ENCODE measurements around the gene SAXO1.
A peak's percentile ranks its signal among the peaks of the same experiment; 100 is the strongest.
"Not testable (repeated sequence)": the region's sequence is repeated elsewhere in the genome, so short reads cannot be mapped to it uniquely, and the experiment has no call there.

SAXO1 gene, protein sequence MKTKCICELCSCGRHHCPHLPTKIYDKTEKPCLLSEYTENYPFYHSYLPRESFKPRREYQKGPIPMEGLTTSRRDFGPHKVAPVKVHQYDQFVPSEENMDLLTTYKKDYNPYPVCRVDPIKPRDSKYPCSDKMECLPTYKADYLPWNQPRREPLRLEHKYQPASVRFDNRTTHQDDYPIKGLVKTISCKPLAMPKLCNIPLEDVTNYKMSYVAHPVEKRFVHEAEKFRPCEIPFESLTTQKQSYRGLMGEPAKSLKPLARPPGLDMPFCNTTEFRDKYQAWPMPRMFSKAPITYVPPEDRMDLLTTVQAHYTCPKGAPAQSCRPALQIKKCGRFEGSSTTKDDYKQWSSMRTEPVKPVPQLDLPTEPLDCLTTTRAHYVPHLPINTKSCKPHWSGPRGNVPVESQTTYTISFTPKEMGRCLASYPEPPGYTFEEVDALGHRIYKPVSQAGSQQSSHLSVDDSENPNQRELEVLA

DNA sequence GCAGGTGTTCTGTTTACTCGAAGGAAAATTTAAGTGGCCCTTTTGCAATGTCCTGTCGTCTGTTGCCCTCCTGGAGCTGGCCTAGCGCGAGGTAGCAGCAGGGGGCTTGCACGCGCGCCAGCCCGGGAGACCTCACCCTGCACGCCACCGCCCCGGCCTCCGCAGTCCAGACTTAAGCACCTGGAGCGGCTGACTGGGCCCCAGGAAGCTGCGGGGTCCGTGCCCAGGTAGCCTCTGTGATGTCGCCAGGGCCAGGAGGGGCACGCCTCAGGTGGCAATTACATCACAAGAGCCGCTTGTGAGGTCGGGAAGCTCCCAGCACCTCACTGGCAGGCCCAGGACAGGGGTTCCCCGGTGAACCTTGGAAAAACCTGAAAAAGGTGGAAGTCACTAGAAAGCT lies at the start of gene SAXO1:
SAXO1 (minus strand) TSS at position 195 of the 400 bp plus-strand sequence. CDS start 301 bp downstream, outside the sequence.
- DNase-seq (ENCODE audit: low read depth in 3 of 3): no peak

DNA sequence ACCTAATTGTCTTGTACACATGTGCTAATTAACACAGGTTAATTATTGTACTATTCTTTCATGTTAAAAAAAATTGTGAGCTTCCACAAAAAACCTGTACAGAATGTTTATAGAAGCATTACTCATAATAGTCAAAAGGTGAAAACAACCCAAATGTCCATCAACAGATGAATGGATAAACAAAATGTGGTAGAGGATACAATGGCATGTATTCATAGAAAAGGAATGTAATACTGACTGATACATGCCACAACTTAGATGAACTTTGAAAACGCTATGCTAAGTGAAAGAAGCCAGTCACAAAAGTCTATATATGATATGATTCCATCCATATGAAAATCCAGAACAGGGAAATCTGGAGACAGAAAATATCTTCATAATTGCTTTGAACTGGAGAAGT lies 41.8 kb upstream of the SAXO1 start:
- no peak for DNase-seq (ENCODE audit: low read depth in 3 of 3)

DNA sequence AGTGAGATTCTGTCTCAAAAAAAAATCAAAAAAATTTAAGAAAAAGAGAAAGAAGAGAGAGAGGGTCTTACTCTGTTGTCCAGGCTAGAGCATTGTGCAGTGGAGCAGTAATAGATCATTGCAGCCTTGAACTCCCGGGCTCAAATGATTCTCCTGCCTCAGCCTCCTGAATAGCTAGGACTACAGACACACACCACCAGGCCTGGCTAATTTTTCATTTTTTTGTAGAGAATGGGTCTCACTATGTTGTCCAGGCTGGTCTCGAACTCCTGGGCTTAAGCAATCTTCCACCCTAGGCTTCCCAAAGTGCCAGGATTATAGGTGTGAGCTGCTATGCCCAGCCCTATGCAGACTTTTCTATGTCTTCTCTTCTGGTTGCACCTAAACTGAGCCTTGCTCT lies 41.2 kb upstream of the SAXO1 start:
- no peak for DNase-seq (ENCODE audit: low read depth in 3 of 3)

DNA sequence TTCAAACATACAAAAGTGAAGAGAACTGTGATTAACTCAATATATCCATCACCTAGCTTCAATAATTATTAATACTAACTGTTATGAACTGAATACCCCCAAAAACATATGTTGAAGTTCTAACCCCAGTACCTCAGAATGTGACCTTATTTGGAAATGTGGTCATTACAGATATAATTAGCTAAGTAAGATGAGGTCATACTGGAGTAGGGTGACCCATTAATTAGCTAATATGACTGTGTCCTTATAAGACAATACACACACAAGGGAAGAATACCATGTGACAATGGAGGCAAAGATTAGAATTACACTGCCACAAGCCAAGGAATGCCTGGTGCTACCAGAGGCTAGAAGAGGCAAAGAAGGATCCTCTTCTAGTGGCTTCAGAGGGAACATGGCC lies 24.0 kb upstream of the SAXO1 start:
- no peak for DNase-seq (ENCODE audit: low read depth in 3 of 3)

DNA sequence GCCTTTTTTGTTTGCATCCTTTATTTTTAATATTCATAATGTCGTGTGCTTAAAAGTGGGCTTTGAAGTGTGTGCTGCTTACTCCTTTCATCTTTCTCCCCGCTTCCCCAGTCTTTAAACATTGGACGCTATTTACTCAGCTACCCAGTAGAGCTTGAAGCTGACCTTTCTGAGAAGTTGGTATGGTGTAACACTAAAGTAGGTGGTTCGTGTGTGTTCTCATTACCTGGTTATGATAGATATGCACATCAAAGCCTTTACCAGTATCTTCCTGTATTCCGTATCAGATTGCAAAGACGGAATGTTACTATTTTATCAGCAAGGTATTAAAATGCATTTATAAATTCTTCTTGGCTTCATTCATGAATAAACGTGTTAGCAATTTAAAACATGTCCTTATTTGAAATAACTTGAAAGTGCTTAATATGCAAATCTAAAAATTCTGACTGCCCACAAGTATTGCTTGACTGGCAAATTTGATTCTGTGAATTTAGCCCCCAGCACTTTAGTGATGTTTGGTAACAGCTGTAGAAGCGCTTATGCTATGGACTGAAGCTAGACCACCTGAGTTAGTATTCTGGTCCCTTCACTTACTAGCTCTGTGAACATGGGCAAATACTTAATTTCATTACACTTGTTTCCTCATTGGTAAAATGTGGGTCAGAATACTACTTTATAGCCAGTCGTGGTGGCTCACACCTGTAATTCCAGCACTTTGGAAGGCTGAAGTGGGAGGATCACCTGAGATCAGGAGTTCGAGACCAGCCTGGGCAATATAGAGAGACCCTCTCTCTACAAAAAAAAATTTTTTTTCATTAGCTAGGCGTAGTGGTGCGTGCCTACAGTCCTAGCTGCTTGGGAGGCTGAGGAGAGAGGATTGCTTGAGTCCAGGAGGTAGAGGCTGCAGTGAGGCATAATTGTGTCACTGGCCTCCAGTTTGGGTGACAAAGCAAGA lies 17.9 kb upstream of the SAXO1 start:
- no peak for DNase-seq (ENCODE audit: low read depth in 3 of 3)

DNA sequence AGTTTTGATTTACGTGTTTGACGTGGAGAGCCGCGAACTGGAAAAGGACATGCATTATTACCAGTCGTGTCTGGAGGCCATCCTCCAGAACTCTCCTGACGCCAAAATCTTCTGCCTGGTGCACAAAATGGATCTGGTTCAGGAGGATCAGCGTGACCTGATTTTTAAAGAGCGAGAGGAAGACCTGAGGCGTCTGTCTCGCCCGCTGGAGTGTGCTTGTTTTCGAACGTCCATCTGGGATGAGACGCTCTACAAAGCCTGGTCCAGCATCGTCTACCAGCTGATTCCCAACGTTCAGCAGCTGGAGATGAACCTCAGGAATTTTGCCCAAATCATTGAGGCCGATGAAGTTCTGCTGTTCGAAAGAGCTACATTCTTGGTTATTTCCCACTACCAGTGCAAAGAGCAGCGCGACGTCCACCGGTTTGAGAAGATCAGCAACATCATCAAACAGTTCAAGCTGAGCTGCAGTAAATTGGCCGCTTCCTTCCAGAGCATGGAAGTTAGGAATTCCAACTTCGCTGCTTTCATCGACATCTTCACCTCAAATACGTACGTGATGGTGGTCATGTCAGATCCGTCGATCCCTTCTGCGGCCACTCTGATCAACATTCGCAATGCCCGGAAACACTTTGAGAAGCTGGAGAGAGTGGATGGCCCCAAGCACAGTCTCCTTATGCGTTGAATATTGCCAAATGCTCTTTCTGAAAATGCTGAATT lies 17.1 kb upstream of the SAXO1 start:
- DNase-seq (ENCODE audit: low read depth in 3 of 3): no peak

DNA sequence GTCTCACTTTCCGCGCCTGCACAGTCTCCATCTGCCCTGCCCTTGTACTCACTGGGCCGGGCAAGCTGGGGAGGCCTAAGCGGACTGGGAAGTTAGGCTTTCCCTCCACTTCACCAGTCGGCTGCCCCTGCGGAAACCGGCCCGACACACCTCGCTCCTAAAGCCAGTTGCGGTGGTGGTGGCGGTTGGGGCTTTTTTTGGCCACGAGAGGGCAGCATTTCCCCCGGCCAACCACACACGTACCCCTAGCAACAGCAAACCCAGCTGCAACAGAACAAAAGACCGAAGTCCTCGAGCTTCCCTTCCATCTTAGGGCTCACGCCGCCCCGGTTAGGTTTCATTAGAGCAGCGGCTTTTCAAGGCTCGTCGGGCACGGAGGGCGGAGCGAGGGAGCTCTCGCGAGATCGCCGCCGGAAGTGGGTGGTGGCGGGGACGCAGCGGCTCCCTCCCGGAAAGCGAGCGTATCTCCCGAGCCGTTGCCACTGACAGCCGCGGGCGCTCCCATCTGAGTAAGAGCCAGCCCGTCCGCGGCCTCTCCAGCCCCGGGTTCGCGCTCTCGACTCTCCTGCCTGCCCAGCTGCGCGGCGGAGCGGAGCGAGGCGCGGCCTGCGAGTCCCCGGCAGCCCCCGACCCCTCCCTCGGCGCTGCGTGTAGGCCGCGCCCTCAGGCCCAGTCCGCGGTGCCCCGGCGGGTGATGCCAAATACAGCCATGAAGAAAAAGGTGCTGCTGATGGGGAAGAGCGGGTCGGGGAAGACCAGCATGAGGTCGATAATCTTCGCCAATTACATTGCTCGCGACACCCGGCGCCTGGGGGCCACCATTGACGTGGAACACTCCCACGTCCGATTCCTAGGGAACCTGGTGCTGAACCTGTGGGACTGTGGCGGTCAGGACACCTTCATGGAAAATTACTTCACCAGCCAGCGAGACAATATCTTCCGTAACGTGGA lies 16.2 kb upstream of the SAXO1 start, which contains the start of gene RRAGA:
RRAGA (plus strand) TSS at position 462 of the 951 bp plus-strand sequence; CDS start at position 695, 233 bp downstream.
- peak; percentile 87 to 90 (median 88) for DNase-seq (ENCODE audit: low read depth in 3 of 3)

DNA sequence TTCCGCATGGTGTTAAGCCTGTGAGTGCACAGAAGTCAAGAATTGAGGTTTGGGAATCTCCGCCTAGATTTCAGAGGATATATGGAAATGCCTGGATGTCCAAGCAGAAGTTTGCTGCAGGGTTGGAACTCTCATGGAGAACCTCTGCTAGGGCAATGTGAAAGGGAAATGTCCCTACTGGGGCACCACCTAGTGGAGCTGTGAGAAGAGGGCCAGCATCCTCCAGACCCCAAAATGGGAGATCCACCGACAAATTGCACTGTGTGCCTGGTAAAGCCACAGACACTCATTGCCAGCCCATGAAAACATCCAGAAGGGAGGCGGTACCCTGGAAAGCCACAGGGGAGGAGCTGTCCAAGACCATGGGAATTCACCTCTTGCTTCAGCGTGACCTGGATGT lies 3.6 kb upstream of the SAXO1 start:
- DNase-seq (ENCODE audit: low read depth in 3 of 3): no peak

DNA sequence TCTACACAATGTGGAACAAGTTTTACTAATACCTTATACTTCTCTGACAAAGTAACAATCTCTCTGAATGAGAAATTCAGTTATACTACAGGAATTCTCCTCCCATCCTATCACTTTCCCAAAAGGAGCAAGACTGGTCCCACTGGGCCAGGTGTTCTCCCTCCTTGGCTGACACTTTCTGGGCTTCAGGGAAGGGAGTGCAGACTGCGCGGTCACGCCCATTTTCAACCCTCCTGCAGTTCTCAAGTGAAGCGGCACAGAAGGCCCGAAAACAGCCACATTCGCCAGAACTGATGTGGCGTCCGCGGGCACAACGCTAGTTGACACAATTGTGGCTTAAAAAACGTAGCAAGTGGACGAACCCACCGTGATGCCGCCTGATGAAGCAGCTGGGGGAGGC lies 603 bp downstream of the SAXO1 start:
- DNase-seq (ENCODE audit: low read depth in 3 of 3): no peak

DNA sequence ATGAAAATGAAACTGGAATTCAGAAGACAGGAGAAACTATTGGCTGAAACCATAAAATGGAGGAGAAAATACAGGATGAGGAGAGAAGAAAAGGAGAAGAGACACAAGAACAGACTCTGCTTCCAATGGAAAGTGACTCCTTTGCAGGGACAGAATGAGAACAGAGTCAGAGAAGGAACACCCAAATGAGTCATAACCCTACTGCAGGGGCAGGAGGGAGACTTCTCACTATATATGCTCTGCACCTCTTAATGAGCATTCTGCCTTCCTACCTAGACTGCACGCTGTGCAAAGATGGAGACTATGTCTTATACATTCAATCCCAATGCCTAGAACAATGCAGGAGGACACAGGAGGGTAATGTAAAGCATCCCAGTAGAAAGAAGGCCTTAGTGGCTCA lies 2.1 kb downstream of the SAXO1 start:
- no peak for DNase-seq (ENCODE audit: low read depth in 3 of 3)

DNA sequence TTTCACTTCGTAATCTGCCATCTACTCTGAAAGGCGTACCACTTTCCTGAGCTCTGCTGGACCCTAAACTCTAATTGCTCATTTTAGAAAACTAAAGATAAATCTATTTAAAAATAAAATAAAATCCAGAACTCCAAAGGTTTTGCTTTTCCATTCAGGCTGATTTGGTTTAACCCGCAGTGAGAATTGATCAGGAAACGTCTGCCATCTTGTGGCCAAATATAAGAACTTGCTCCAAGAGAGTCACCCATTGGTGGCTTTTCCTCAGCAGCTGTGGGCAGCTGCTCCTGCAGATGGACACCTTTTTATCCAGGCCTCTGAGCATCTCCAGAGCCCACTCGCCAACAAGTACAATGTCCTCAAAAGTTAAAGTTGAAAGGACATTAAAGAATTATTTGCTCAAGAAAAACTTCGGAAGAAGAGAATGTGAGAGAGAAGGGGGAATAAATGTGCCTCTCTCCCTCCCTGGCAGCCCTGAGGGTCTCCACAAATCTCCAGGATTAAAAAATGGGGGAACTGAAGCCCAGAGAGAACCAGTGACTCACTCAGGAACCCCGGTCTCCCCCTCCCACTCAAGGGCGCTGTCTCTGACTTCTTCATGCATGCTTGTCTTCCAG lies 4.1 kb downstream of the SAXO1 start:
- DNase-seq (ENCODE audit: low read depth in 3 of 3): no peak

DNA sequence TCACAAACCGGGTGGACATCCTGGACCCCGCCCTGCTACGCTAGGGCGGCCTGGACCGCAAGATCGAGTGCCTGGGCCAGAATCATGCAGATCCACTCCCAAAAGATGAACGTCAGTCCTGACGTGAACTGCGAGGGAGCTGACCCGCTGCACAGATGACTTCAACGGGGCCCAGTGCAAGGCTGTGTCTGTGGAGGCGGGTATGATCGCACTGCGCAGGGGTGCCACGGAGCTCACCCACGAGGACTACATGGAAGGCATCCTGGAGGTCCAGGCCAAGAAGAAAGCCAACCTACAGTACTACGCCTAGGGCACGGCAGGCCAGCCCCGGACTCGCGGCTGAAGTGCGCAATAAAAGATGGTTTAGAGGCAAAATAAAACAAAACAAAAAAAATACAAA lies 5.2 kb downstream of the SAXO1 start:
- no peak for DNase-seq (ENCODE audit: low read depth in 3 of 3)

DNA sequence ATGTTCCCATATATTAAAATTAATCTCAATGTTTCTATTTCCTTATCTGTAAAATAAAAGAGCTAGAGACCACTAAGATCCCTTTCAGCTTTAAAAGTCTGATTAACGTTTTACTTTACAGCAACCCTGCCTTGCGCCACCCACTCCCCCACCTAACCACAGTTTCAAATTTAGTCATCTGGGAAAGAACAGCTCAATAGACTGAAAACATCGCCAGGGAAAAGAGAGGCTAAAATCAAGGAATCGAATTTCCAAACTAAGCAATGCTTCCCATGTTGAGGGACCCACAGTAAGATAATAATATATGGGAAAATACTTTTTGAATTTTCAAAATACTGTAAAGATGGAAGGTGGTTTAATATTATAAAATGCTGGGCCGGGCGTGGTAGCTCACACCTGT lies 6.6 kb downstream of the SAXO1 start:
- DNase-seq (ENCODE audit: low read depth in 3 of 3): no peak

DNA sequence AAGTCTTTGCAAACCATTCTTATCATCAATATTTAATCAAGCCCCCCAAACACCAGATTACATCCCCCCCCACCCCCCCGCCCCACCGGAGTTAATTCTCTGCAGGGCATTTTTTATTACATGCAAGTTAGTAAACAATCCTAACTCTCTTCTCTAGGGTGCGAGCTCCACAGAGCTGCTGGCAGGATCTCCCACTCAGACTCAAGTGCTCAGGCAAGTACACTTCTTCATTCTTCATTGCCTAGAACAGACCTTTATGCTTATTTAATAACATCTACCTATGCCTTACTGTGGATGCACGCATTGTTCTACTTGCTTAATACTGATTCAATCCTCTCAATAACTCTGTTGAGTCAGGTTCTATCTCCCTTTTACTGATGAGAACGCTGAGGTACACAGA lies 9.9 kb downstream of the SAXO1 start:
- no peak for DNase-seq (ENCODE audit: low read depth in 3 of 3)

DNA sequence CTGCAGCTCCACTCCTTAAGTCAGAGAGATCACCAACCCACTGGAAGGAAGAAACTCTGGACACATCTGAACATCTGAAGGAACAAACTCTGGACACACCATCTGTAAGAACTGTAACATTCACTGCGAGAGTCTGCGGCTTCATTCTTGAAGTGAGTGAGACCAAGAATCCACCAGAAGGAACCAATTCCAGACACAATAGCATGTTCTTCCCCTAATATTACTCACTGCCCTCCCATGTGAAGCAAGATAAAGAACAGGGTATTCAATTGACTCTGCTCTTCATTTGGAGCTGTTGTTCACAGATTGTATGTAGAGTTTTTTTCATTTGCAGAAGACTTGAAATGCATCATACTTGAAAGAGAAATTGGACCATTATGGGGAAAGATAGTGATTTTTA lies 10.8 kb downstream of the SAXO1 start:
- DNase-seq (ENCODE audit: low read depth in 3 of 3): no peak

DNA sequence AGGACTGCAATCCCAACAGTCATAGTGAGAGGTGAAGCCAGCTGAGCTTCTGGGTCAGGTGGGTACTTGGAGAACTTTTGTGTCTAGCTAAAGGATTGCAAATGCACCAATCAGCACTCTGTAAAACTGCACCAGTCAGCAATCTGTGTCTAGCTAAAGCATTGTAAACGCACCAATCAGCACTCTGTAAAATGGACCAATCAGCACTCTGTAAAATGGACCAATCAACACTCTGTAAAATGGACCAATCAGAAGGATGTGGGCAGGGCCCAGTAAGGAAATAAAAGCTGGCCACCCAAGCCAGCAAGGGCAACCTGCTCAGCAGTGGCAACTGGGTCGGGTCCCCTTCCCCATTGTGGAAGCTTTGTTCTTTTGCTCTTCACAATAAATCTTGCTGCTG lies 11.4 kb downstream of the SAXO1 start:
- DNase-seq (ENCODE audit: low read depth in 3 of 3): not testable (repeated sequence)

DNA sequence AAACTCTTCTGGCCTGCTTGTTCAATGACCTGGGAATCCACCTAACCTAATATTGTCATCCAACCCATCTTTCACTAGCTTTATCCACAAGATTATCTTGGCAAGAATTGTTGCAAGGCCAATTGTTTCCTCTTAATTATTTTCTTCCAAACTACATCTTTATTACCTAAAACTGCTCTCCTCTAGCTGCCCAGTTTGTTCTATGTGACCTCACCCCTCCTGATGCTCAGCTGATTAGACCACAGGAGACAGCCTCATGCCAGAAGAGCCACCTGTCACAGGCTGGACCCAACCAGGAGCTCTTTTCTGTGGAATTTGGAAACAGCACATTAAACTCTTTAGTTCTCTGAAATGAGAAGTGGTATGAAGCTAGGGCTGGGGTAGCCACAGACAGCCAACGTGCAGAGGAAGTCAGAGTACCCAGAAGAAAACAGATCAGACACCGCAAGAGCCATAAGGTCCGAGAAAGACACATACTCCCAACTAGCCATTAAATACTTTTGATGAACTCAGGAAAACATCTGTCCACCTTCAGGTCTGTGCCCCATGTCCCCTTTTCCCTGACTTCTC lies 12.0 kb downstream of the SAXO1 start:
- no peak for DNase-seq (ENCODE audit: low read depth in 3 of 3)

DNA sequence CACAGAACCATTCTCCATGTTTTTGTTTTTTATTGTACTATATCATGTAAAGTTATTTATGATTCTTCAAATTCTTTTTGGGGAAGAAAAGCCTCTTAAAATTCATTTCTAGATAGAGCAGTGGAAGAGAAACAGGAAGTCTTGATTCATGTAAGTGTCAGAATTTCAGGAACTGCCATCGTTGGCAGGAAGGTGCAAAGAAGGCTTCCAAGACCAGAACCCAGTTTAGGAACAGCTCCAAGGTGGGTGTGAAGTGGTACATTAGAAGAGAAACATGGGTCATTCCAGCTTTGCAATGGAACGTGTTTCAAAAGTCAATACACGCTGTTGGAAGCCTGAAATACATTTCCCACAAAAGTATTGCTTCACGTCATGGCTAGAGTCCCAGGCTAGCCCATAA lies 14.8 kb downstream of the SAXO1 start:
- no peak for DNase-seq (ENCODE audit: low read depth in 3 of 3)

DNA sequence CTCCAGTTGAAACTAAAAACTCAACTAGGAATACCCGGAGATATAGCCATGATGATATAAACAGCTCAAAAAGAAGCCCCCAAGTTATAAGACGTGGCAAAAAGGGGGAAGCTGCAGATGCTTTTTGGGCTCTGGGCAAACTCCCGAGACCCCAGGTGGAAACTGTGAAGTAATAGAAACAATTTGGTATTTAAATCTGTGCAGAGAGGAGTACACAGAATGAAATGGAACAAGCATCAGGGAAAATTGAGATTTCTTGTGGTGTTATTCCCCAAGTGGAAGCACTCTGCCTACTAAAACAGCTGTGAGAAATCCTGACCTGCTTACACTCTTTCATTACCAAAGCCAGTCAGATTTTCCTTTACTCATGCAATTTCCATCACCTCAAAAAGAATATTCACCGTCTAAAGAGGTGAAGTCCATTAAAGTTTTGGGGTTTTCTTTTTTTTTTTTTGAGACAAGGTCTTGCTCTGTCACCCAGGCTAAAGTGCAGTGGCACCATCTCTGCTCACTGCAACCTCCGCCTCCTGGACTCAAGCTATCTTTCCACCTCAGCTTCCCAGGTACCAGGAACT lies 23.5 kb downstream of the SAXO1 start:
- no peak for DNase-seq (ENCODE audit: low read depth in 3 of 3)

DNA sequence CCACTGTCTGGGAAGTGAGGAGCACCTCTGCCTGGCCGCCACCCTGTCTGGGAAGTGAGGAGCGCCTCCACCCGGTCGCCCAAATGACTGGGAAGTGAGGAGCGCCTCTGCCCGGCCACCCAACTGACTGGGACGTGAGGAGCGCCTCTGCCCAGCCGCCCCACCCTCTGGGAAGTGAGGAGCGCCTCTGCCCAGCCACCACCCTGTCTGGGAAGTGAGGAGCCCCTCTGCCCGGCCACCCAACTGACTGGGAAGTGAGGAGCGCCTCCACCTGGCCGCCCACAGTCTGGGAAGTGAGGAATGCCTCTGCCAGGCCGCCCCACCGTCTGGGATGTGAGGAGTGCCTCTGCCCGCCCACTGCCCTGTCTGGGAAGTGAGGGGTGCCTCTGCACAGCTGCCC lies 32.9 kb downstream of the SAXO1 start:
- no peak for DNase-seq (ENCODE audit: low read depth in 3 of 3)
